ENCODE results near the gene RBBP8.

Gene RBBP8

DNA sequence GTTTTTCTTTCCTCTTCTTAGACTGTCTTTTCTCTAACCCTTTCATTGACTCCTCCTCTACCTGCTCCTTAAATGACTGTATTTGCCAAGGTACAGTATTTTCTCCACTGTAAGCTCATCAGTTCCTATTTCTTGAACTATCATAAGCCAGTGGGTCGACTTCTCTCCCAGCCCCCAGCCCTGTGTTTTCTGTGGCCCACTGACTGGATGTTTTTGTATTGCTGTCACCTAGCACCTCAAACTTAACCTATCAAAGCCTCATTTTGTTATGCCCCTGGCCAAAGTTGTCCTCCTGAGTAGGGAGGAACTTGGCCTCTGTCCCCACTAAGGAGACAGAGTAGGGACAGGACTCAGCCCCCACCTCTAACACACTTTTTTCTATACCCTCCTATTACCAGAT, 136.8 kb downstream of the RBBP8 start (continued):
- TF ChIP-seq TOX (CRISPR knock-in tag; IDR thresholded peaks at IDR 0.05; ENCODE audit: borderline replicate concordance) (no peak), GLIS3 (CRISPR knock-in tag; IDR thresholded peaks at IDR 0.05) (no peak), ISL1 (CRISPR knock-in tag; IDR thresholded peaks at IDR 0.05) (no peak)

DNA sequence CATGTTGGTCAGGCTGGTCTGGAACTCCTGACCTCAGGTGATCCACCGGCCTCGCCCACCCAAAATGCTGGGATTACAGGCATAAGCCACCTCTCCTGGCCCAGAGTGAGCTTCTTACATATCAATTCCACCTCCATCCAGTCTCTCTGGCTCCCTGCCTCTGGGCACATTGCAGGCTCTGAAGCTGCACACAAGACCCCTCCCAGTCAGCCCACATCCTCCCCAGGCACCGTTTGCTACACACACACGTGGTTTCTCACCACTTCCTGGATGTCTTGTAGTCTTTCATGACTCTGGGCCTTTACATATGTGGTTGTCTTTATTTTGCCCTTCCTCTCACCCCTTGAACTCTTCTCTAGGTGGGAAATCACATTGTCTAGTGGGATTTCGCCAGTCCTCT, 138.2 kb downstream of the RBBP8 start:
- TF ChIP-seq GLIS3 (CRISPR knock-in tag; IDR thresholded peaks at IDR 0.05) = no peak
- no peak for TF ChIP-seq OSR1 (CRISPR knock-in tag; IDR thresholded peaks at IDR 0.05)
- no peak for TF ChIP-seq ZNF8 (CRISPR knock-in tag; IDR thresholded peaks at IDR 0.05)
- no peak for TF ChIP-seq ZNF70 (CRISPR knock-in tag; IDR thresholded peaks at IDR 0.05)
- TF ChIP-seq, protein P1, sequence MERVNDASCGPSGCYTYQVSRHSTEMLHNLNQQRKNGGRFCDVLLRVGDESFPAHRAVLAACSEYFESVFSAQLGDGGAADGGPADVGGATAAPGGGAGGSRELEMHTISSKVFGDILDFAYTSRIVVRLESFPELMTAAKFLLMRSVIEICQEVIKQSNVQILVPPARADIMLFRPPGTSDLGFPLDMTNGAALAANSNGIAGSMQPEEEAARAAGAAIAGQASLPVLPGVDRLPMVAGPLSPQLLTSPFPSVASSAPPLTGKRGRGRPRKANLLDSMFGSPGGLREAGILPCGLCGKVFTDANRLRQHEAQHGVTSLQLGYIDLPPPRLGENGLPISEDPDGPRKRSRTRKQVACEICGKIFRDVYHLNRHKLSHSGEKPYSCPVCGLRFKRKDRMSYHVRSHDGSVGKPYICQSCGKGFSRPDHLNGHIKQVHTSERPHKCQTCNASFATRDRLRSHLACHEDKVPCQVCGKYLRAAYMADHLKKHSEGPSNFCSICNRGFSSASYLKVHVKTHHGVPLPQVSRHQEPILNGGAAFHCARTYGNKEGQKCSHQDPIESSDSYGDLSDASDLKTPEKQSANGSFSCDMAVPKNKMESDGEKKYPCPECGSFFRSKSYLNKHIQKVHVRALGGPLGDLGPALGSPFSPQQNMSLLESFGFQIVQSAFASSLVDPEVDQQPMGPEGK (CRISPR knock-in tag; IDR thresholded peaks at IDR 0.05; ENCODE audit: borderline replicate concordance) = no peak
- TF ChIP-seq RARB (CRISPR knock-in tag; IDR thresholded peaks at IDR 0.05) = no peak
- TF ChIP-seq TCF4 (CRISPR knock-in tag; IDR thresholded peaks at IDR 0.05; ENCODE audit: borderline replicate concordance) = no peak
- no peak for TF ChIP-seq ARNTL (CRISPR knock-in tag; IDR thresholded peaks at IDR 0.05; ENCODE audit: borderline replicate concordance, low read depth)
- ATAC-seq = no peak

- no peak for TF ChIP-seq BACH2 (CRISPR knock-in tag; IDR thresholded peaks at IDR 0.05; ENCODE audit: borderline replicate concordance)
- TF ChIP-seq ZFP3 (CRISPR knock-in tag; IDR thresholded peaks at IDR 0.05) = no peak
- TF ChIP-seq CSRNP3 (CRISPR knock-in tag; IDR thresholded peaks at IDR 0.05) = no peak
- ATAC-seq = no peak
Measured at GRCh38 chr18:23072079-23072478, 139.0 kb downstream of the RBBP8 start.

DNA sequence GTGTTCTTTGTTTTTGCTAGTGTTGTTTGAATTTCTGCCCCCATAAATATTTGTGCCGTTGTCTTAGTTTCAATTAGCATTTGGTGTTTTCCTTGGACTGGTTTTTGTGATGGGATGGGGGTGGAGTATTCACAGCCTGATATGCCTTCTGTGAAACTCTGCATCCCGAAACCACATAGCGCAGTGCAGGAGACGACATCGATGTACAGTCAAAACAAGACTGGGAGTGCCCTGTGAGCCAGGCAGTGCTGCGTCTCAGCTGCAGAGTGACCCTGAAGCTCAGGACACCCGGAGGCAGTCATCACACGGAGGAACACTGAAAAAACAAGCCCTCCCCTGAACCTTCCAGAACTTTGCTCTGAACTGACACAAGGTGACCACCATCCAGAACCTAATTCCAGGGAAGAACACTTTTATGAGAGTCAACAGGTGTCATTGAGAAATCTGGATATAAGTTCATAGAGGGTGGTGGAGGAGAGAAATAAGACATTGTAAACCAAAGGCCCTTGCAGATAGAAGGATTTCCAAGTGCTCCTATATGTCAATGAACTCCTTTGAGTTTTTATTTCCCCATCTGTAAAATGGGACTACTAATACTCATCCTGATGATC, 141.0 kb downstream of the RBBP8 start:
- TF ChIP-seq, protein P2, sequence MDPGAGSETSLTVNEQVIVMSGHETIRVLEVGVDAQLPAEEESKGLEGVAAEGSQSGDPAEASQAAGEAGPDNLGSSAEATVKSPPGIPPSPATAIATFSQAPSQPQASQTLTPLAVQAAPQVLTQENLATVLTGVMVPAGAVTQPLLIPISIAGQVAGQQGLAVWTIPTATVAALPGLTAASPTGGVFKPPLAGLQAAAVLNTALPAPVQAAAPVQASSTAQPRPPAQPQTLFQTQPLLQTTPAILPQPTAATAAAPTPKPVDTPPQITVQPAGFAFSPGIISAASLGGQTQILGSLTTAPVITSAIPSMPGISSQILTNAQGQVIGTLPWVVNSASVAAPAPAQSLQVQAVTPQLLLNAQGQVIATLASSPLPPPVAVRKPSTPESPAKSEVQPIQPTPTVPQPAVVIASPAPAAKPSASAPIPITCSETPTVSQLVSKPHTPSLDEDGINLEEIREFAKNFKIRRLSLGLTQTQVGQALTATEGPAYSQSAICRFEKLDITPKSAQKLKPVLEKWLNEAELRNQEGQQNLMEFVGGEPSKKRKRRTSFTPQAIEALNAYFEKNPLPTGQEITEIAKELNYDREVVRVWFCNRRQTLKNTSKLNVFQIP (CRISPR knock-in tag; IDR thresholded peaks at IDR 0.05; ENCODE audit: borderline replicate concordance, low read depth) = no peak
- TF ChIP-seq TOX (CRISPR knock-in tag; IDR thresholded peaks at IDR 0.05; ENCODE audit: borderline replicate concordance) (no peak), TSHZ2 (CRISPR knock-in tag; IDR thresholded peaks at IDR 0.05) (no peak), CSRNP3 (CRISPR knock-in tag; IDR thresholded peaks at IDR 0.05) (no peak), ISL1 (CRISPR knock-in tag; IDR thresholded peaks at IDR 0.05) (no peak), ESRRG (CRISPR knock-in tag; IDR thresholded peaks at IDR 0.05) (no peak), ZNF565 (CRISPR knock-in tag; conservative IDR thresholded peaks at IDR 0.05; ENCODE audit: low read depth) (no peak), ZC3H10 (CRISPR knock-in tag; IDR thresholded peaks at IDR 0.05) (no peak), ZFP3 (CRISPR knock-in tag; IDR thresholded peaks at IDR 0.05) (no peak), ZNF8 (CRISPR knock-in tag; IDR thresholded peaks at IDR 0.05) (no peak), TCF4 (CRISPR knock-in tag; IDR thresholded peaks at IDR 0.05; ENCODE audit: borderline replicate concordance) (no peak), ZNF70 (CRISPR knock-in tag; IDR thresholded peaks at IDR 0.05) (no peak), ARNTL (CRISPR knock-in tag; IDR thresholded peaks at IDR 0.05; ENCODE audit: borderline replicate concordance, low read depth) (no peak), GLIS3 (CRISPR knock-in tag; IDR thresholded peaks at IDR 0.05) (no peak), OSR1 (CRISPR knock-in tag; IDR thresholded peaks at IDR 0.05) (no peak), PPARA (CRISPR knock-in tag; IDR thresholded peaks at IDR 0.05; ENCODE audit: borderline replicate concordance) (no peak)
- TF ChIP-seq, protein P1 (CRISPR knock-in tag; IDR thresholded peaks at IDR 0.05; ENCODE audit: borderline replicate concordance) = no peak
- no peak for ATAC-seq

Measured in SK-N-SH treated with all-trans-retinoic acid at 6 μM for 48 hours (cell line).